KG1 (cell line): ENCODE data around the gene SH3BP5.

Experiments used
- DNase-seq: peaks from one replicate; lab custom pipeline; 2025; lab: John Stamatoyannopoulos, UW

Gene SH3BP5

DNA sequence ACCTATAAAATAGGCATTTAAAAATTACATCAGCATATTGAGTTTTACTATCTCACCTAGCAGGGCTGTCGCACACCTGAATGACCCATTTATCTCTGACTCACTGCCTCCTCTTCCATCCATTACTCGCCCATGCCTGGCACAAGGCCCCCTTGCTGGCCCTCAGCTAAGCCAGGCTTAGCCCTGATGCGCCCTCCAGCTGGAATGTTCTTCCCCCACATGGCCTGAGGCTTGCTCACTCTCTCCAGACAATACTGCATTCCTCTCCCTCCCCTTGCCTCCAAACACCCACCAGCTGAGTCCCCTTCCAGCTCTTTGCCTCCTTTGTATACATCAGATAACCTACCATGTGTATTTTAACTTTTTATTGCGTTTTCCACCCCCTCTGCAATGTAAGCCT lies 7.2 kb downstream of the SH3BP5 start:
- no peak for DNase-seq

DNA sequence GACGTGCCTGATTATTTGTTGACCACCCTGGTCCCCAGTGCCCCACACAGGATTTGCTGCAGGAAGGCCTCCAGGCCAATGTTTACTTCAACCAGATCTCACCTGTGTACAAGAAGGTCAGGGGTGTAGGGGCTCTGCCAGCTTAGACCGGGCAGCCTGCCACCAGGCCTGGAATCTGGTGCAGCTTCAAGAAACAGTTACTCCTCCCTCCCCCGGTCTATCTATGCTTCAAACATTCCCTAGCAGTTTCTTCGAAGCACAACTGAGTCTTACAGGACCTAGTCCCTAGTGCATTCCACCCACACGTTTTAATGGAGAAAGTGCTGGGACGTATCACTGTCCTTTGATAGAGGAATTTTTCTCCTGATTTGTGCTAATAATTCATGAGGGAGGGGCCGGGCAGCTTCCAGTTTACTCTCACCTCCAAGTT lies 8.0 kb downstream of the SH3BP5 start:
- no peak for DNase-seq

DNA sequence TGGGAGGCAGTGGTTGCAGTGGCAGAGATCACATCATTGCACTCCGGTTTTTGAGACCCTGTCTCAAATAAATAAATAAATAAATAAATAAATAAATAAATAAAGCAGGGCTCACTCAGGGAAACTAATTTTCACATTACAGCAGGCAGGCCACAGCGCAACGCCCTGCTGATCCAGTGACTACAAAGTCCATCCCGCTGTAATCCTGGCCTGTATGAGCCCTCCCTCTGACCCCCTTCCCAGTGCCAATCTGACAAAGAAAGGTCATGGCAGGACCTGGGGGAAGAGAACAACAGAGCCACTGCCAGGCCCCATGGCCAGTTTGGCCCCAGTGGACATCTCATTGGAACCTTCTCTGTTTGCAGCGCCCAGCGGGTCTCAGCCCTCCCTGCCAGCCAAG lies 9.3 kb downstream of the SH3BP5 start:
- no peak for DNase-seq

DNA sequence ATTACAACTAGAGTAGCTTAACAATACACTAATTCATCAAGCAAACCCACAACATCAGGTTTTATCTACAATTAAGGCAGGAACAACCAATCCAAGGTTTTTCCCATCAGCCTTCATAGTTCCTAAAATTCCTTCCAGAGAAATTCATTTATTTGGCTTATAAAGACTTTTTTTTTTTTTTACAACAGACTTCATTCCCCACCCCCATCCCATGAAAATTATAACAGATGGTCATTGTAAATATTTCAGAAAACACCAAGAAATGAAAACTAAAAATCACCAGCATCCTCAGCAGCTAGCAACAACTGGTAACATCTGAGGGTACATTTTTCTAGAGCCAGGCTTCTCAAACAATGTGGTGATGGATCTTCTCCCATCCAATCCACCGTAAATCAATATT lies 11.0 kb downstream of the SH3BP5 start:
- no peak for DNase-seq

DNA sequence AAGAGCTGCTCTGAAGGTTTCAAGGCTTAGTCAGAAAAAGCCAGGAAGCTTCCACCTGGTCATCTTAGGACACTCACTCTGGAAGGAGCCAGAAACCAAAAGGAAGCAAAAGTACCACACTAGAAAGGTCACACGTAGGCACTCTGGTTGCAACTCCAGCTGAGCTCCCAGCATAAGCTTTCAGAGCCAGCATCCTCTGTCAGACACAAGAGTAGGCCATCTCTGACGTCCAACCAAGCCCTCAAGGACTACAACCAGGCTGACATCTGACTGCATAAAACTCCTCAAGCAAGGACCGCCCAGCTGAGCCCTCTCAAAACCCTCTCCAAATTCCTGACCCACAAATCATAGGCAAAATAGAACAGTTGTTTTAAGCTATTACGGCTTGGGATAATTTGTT lies 12.8 kb downstream of the SH3BP5 start:
- no peak for DNase-seq

DNA sequence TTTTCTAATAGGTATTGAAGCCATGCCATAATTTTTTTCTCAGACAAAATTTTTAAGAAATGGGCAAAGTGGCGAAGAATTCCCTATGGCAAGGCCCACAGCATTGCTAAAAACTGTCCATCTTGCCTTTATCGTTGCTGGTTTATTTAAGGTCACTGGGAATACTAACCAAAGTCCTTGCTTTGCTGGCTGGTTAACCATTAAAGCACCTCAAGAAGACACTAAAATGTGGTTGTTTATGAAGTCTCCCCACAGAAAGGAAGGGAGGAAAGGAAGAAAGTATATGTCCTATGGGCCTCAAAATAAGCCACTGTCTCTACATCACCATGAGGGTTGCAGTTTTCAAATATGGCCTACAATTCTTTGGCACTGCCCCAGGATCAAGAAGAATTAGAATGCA lies 13.2 kb downstream of the SH3BP5 start:
- no peak for DNase-seq

DNA sequence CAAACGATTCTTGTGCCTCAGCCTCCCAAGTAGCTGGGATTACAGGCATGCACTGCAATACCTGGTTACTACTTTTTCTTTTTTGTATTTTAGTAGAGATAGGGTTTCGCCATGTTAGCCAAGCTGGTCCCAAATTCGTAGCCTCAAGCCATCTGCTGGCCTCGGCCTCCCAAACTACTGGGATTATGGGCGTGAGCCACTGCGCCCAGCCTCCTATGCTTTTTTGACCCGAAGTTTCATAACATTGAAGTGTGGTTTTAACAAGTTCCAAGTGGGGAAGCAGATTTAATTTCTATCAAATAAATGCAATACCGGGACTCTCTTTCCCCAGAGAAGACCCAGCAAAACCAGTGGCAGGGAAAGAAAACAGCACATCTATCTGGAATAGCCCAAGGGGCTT lies 13.7 kb downstream of the SH3BP5 start:
- DNase-seq: no peak

DNA sequence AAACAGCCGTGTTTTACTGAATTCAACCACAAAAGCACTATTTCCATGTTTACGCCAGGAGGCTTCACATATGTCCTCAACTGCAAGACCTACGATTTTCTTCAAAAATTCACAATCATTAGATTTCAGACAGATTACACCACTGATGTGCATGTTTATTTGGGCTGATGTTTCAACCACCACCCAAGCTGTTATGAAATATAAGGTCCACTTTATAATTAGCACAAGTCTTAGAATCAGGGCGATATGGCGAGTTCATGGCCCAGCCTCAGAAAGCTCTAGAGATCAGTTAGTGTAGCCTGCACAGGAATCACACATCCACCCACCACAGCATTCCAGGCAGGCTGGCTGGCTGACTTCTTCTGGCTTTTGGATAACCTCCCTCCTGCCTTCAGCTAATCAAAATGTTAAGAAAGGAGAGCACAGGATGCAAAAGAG lies 15.4 kb downstream of the SH3BP5 start:
- no peak for DNase-seq

DNA sequence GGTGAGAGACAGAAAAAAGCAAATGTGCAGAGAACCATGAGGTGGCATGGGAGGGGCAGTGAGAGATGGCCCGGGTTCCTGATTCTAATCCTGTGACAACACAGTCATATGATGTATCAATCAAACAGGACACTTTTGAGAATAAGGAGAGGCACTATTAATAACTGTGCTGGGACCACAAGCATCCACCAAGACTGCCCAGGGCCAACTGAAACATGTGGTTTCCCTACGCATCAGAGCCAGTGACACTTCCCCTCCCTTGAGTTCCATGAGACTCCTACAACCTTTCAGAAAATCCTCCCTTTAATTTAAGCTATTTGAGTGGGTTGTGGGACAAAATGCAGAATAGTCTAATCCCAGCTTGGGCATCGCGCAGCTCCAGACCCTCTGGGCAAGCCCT lies 17.4 kb downstream of the SH3BP5 start:
- no peak for DNase-seq

DNA sequence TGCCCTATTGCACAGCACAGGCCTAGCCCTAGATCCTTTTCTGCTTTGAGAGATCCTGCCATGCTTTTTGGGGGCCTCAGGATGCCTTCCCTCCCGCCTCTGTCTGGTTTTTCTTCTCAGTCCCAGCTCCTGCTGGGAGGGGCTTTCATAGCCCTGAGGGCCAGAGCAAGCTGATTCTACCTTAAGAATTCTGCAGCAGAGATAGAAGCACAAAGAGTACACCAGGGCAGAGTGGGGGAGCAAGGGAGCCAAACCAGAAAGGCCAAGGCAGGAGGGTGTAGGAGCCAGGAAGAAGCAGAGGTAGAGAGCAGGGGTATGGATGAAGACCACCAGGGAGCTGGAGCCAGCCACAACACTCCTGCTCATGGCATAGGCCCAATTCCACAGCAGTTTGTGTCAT lies 18.1 kb downstream of the SH3BP5 start:
- DNase-seq: no peak

DNA sequence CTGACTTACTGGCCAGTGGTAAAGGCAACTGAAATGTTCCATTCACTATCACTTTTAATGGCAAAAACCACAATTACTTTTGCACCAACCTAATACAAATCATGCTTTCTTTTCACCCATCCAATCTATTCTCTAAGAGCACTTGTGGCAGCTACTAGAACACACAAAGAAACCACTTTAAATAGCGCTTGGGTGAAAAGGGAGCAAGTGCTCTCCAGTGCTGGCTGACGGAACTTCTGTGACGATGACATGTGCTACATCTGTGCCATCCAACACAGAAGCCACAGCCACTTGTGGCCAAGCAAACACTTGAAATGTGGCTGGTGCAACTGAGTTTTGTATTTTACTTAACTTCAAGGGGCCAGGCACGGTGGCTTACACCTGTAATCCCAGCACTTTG lies 18.9 kb downstream of the SH3BP5 start:
- DNase-seq: no peak

DNA sequence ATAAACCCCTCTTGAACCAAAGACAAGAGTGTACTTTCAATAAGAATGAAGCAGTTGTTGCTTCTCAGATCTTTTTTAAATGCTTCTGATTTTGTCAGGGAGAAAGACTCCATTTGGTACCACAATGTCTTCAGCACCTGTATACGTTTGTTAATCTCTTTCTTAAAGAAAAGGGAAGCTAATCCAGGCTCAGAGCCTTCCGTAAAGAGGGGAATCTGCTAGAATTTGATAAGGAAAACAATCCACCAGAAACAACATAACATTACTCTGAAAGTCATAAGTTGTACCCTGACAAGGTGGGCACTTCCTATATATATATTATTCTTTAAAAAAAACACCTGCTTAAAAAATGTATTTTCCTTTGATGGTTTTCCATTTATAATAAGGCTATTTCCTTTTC lies 19.8 kb downstream of the SH3BP5 start:
- no peak for DNase-seq

DNA sequence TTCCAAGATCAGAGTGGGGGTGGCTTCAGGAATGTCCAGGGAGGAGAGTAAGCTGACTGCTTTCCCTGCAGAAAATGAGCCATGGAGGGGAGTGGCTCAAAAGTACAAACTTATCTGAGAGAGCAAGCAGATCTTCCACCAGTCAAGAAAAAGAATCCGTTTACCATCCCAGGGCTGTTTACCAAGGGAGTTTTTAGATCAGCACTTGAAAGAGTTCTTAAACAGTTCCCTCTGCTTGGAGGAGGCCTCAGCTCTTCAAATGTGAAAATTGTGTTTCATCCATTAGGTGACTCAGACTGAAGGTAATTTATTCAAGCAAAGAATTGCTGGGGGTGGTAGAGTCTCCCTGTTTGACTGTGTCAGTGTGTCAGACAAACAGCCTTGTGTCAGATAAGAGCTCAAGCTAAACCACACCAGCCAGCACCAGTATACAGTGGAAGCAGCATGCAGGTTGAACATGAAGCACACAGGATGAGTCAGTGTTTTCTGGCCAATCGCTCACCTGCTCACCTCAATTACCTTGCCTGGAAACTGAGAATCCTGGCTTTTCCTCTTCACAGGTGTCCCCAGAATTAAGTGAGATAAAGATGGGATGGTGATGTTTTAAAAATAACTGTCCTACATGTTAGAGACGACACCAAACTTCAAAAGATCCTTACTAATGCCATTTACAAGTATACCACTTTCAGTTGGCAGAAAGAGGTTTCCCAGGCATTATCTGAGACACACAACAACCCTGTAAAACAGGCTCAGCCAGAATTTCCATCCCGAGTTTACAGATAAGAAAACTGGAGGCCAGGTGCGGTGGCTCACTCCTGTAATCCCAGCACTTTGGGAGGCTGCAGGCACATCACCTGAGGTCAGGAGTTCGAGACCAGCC lies 21.7 kb downstream of the SH3BP5 start:
- DNase-seq: no peak

DNA sequence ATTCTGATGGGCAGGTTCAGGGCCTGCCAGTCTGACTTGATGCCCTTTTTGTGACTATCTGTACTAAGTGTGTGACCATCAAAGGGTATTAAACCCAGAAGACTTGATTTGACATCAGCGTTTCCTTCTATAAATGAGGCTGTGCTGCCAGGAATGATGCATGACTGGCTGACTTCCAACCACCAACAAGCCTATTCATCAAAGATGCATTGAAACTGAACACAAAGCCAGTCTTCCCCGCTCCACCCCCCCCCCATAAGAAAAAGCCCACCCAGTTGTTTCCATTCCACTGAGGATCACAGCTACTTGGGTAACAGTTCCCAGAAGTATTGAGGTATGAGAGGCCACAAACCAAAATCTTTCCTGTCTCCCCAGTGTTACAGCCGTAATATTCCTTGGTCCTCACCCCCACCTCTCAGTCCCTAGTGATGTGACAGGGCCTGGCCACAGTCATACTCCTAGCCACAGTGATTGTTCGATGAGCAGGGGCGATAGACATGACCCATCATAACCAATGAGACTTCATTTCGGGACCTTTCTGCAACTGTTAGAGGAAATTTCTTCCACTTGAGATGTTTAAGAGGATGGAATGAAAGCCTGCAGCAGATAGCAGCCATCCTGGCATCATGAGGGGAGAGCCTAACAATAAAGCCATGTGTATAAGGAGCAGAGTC lies 22.6 kb downstream of the SH3BP5 start:
- no peak for DNase-seq

DNA sequence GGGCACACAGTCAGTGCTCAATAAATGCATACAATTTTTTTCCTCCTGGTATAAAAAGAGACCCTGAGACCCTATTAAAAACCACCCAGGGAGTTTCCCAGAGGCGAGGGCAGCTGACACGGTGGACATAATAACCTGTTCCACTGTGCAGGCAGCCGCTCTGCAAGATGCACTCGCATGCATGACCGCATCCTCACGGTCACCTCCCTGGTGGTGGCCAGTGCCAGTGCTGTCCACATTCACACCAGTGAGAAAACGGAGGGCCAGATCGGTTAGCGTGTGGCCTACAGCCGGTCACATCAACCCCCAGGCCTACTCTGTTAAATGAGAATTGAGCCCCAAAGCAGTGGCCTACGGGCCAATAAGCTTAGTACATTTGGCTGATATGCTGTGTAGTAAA lies 24.8 kb downstream of the SH3BP5 start:
- DNase-seq: no peak

DNA sequence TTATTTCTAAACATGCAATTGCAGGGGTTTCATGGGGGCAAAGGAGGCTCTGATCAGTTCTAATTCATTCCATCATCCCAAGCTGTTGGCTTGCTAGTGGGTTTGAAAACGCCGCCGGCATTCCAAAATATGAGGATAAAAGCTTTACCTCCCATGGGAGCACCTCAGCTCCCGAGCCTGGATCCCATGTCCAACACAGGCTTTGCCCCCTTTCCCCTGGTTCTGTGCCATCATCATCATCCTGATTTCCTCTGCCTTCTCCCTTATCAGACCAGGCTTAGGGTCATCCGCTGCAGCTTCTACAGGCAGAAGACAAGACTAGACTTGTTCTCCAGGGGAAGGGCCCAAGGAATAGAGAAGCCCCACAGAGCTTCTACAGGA lies 25.4 kb downstream of the SH3BP5 start:
- no peak for DNase-seq

DNA sequence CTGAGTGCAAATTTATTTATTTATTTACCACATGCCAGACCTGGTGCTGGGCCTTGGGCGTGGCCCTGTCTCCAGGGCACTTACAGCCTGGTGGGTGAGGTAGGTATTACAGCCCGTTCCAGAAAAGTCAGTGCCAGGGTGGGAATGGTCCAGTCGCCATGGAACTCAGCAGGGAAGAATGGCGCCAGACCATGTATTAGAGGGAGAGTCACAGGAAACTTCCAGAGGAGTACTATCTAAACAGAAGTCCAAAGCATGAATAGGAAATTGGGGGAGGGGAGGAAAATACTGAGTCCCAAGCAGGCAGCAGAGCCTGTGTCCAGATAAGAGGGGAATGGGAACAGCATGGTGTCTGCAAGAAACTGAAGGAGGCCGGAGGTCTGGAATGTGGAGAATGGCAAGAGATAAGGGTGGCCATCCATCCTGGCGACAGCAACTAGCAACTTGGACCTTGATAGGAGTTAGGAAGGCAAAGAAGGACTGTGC lies 27.0 kb downstream of the SH3BP5 start:
- no peak for DNase-seq

DNA sequence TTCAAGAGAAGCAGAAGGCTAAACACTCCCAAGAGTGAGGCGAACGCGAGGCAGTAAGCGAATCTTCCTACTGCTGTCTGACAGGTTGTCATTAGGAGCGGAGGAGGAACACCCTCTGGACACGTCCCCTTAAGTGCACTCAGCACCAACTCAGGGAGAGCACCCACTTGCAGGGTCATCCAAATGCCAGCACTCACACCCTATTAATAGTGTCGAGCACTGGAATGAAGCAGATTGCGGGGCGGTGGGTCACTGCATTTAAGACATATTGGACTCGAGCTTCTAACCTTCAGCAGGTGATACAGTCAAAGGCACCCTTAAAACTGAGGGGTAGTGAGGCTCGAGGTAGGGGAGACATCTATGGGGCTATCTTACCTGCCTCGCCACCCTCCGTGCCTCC lies 28.7 kb downstream of the SH3BP5 start:
- DNase-seq: no peak

DNA sequence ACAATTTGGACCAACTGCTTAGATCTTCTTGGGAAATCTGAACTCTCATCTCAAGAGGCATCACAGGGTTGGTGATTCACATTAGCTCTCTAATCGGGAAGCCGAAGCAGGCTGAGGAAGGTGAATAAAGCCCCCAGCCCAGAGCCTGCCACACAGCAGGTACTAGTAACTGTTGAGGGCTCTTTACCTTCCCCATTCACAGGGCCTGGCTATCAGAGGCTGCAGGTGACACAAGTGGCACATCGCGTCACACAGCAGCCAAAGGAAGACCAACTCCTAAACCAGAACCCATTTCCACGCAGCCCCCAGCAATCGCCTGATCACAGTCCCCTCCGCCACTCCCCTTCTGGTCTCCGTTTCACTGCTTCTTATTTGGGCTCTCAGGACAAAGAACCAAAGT lies 29.2 kb downstream of the SH3BP5 start:
- DNase-seq: no peak

DNA sequence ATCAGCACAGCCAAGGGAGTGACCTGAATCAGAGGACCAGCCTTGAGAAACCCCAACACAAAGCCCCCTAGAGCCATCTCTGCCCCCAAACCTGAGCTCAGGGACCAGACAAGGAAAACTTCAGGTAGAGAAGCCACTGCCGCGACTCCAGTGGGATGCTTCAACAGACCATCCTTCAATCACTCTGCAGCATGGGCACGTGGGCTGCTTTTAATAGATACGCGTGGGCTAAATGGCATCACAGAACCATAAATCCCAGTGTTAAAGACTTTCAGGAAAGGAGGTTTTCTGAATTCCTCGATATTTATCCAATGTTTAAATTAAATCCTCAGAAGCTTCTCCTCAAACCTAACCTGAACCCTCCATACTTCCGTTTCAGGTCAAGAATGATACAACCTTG lies 30.6 kb downstream of the SH3BP5 start:
- no peak for DNase-seq

DNA sequence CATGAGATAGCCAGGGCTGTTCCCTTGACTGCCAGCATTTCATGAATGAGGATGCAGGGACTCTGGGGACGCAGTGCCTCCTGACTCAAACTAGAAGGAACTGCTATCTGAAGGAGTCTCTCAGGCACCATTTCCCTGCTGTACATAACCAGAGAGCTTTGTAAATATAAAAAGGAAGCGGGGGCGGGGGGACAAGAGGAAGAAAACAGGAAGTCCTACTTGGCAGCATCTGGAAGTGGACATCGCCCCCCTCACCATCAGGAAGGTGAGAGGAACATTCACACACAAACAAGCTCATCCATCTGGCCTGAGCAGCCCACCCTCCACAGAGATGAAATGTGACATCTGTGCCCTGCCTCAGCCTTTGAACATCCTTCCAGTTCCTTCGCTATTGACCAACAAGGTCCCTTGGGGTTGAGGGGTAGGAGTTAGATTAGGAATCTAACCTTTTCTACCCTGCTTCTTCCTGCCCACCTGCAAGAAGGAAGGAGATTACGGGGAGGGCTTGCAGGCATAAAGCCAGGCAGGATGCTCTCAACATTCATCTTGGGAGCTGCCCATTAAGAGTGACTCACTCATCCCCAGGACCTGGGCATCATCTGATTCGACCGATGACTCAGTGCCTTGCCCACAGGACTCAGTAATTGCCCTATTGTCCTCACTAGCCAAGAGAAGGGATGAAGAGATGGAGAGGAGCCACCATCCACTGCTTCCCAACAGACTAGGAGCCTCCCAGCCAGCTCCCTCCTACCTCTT lies 31.9 kb downstream of the SH3BP5 start:
- no peak for DNase-seq

DNA sequence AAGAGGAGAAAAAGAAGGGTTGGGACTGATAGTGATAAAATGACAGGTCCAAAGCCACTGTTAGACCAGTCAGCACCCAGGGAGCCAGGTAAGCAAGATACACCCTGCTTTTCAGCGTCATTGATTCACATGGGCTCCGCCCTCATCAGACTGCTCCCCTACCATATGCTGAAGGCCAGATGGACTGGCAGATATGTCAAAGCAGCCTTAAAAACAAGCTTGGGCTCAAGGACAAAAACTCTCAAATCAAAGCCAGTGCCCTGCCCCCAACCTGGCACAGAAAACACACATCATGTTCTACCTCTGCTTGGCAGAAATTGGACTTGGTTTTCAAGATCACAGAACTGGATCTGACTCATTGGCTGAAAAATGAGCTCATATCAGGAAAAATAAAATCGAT lies 33.4 kb downstream of the SH3BP5 start:
- DNase-seq: no peak

DNA sequence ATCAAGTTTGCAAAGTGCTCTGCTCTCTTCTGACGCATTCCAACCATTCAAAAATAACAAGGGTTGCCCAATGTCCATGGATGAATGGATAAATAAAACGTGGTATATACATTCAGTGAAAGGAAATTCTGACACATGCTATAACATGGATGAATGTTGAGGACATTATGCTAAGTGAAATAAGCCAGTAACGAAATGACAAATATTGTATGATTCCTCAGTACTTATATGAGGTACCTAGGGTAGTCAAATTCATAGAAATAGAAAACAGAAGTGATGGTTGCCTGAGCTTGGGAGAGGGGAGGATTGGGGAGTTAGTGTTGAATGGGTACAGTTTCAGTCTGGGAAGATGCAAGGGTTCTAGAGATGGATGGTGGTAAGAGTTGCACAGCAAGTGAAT lies 33.9 kb downstream of the SH3BP5 start:
- DNase-seq: no peak
